IMR-90 (cell line): ENCODE data around the gene SLC66A3. TPM values are rescaled to one million over a fixed set of nuclear protein-coding genes. Genes with fewer than 3 reads are reported as not detected.
A peak's percentile ranks its signal among the peaks of the same experiment; 100 is the strongest.

ENCODE experiments used
- ATAC-seq: fragments of 200-7000 bp; cut with Tn5 transposase; 2 replicates; pipeline ENCODE4 v1.9.1; 2020; ENCODE audit warnings: low read depth, mild to moderate bottlenecking, moderate library complexity
- BruUV-seq: library from RNA; stranded (reverse); fragments of 400-500 nt; replicated peaks from 2 replicates; lab custom pipeline; 2021; lab: Mats Ljungman, UMichigan
- CTCF ChIA-PET: fragments of 300-600 bp; formaldehyde crosslinking; extraction: SDS; loops from one replicate; lab custom pipeline; 2021; ENCODE audit warnings: antibody characterized with exemption; lab: Yijun Ruan, JAX
- POLR2A ChIA-PET: fragments of 300-600 bp; sonication (Branson Sonifier 250); formaldehyde crosslinking; loops from one replicate; lab custom pipeline; 2022; ENCODE audit warnings: antibody characterized with exemption; ENCODE audit not compliant: unreplicated experiment; lab: Charles Lee
- DNase-seq: peaks from one replicate; pipeline ENCODE4 v3.0.0; 2013
- H2AFZ ChIP-seq: replicated peaks from 2 replicates; pipeline ENCODE3; 2013; ENCODE audit warnings: low read length, mild to moderate bottlenecking; ENCODE audit not compliant: poor library complexity
- H2AK5ac ChIP-seq: 2 replicates; pipeline ENCODE4 v1.6.1; 2013; ENCODE audit warnings: low read depth, low read length, inconsistent platforms
- H2AK9ac ChIP-seq: replicated peaks from 2 replicates; pipeline ENCODE3; 2013; ENCODE audit warnings: mild to moderate bottlenecking, low read depth, low read length, moderate library complexity; ENCODE audit not compliant: poor library complexity
- H2BK120ac ChIP-seq: 2 replicates; pipeline ENCODE4 v1.6.1; 2013; ENCODE audit warnings: low read depth, low read length, inconsistent platforms
- H2BK15ac ChIP-seq: 3 replicates; pipeline ENCODE4 v1.6.1; 2013; ENCODE audit warnings: low read depth, low read length, inconsistent platforms
- H2BK20ac ChIP-seq: 2 replicates; pipeline ENCODE4 v1.6.1; 2013; ENCODE audit warnings: low read depth, mild to moderate bottlenecking, inconsistent platforms, low read length, moderate library complexity
- H2BK5ac ChIP-seq: 2 replicates; pipeline ENCODE4 v1.6.1; 2013; ENCODE audit warnings: mild to moderate bottlenecking, low read depth, low read length, inconsistent platforms; ENCODE audit not compliant: poor library complexity, severe bottlenecking
- H3K14ac ChIP-seq: replicated peaks from 2 replicates; pipeline ENCODE4 v1.6.1; 2013; ENCODE audit warnings: low read depth, low read length, inconsistent platforms
- H3K18ac ChIP-seq: 2 replicates; pipeline ENCODE4 v1.6.1; 2013; ENCODE audit warnings: low read depth, low read length, control low read depth
- H3K23ac ChIP-seq: 2 replicates; pipeline ENCODE4 v1.6.1; 2013; ENCODE audit warnings: low read depth, low read length, inconsistent platforms
- H3K27ac ChIP-seq: 2 replicates; pipeline ENCODE4 v1.5.1; 2013; ENCODE audit warnings: mild to moderate bottlenecking, control low read depth, low read length; ENCODE audit not compliant: insufficient read depth
- H3K27me3 ChIP-seq: 2 replicates; pipeline ENCODE4 v1.6.1; 2013; ENCODE audit warnings: low read length; ENCODE audit not compliant: control insufficient read depth, insufficient read depth
- H3K36me3 ChIP-seq: 2 replicates; pipeline ENCODE4 v1.6.1; 2013; ENCODE audit warnings: low read length, mixed read lengths; ENCODE audit not compliant: control insufficient read depth, insufficient read depth
- H3K4ac ChIP-seq: 2 replicates; pipeline ENCODE4 v1.6.1; 2013; ENCODE audit warnings: low read depth, low read length, inconsistent platforms
- H3K4me1 ChIP-seq: 2 replicates; pipeline ENCODE4 v1.6.1; 2013; ENCODE audit warnings: low read length, mixed read lengths; ENCODE audit not compliant: control insufficient read depth, insufficient read depth
- H3K4me2 ChIP-seq: 2 replicates; pipeline ENCODE4 v1.6.1; 2013; ENCODE audit warnings: low read depth, mild to moderate bottlenecking, control low read depth, low read length, moderate library complexity
- H3K4me3 ChIP-seq: 2 replicates; pipeline ENCODE4 v1.5.1; 2013; ENCODE audit warnings: low read depth, mild to moderate bottlenecking, control low read depth, low read length, moderate library complexity; ENCODE audit not compliant: insufficient read depth
- H3K56ac ChIP-seq: 2 replicates; pipeline ENCODE4 v1.6.1; 2013; ENCODE audit warnings: low read length, inconsistent platforms; ENCODE audit not compliant: insufficient read depth; ENCODE audit errors: extremely low read depth
- H3K79me1 ChIP-seq, 2 experiments: 2 replicates each; pipeline ENCODE4 v1.6.1; 2013; ENCODE audit warnings: low read length in 2 of 2, inconsistent platforms in 1 of 2, low read depth in 1 of 2
- H3K9ac ChIP-seq: 2 replicates; pipeline ENCODE4 v1.6.1; 2013; ENCODE audit warnings: low read depth, low read length, control low read depth
- H3K9me1 ChIP-seq: 2 replicates; pipeline ENCODE4 v1.6.1; 2013; ENCODE audit warnings: low read length, inconsistent platforms; ENCODE audit not compliant: insufficient read depth
- H3K9me3 ChIP-seq: 2 replicates; pipeline ENCODE4 v1.6.1; 2013; ENCODE audit warnings: low read length; ENCODE audit not compliant: control insufficient read depth, insufficient read depth
- H4K20me1 ChIP-seq: 2 replicates; pipeline ENCODE4 v1.6.1; 2013; ENCODE audit warnings: low read length, inconsistent platforms; ENCODE audit not compliant: insufficient read depth
- H4K5ac ChIP-seq: 2 replicates; pipeline ENCODE4 v1.6.1; 2013; ENCODE audit warnings: mild to moderate bottlenecking, low read depth, low read length, control low read depth
- H4K8ac ChIP-seq, 2 experiments: 2 replicates each; pipeline ENCODE4 v1.6.1; 2013; ENCODE audit warnings: low read depth in 2 of 2, low read length in 2 of 2, control low read depth in 1 of 2, inconsistent platforms in 1 of 2
- H4K91ac ChIP-seq: 2 replicates; pipeline ENCODE4 v1.6.1; 2013; ENCODE audit warnings: low read depth, low read length, inconsistent platforms; ENCODE audit not compliant: insufficient read depth
- MAZ ChIP-seq: IDR thresholded peaks from 2 replicates; pipeline ENCODE4 v1.6.1; 2012; ENCODE audit warnings: low read depth, mild to moderate bottlenecking, low read length, improper control_type of control experiment, moderate library complexity, borderline replicate concordance
- WGBS, 2 experiments: methylation state at CpG; one replicate each; pipeline versions ENCODE4 v1.1.5 to v1.1.7; 2013; ENCODE audit warnings: missing lambda C conversion rate in 2 of 2; ENCODE audit not compliant: insufficient read length in 1 of 2; ENCODE audit errors: extremely low coverage in 2 of 2; 5-methylcytosine and 5-hydroxymethylcytosine counted together
- dilution Hi-C: fragments of 300-500 bp; cut with HindIII; formaldehyde crosslinking; loops from one replicate; pipeline ENCODE4 v1.14.3; 2018; ENCODE audit warnings: low sequenced_read_pairs; ENCODE audit not compliant: unreplicated experiment
- in situ Hi-C: fragments of 300-500 bp; cut with MboI; formaldehyde crosslinking; loops from 3 replicates; pipeline ENCODE4 v1.14.3; 2019; ENCODE audit warnings: low sequenced_read_pairs, inconsistent platforms, mixed read lengths
- intact Hi-C: fragments of 100-400 bp; cut with micrococcal nuclease; formaldehyde crosslinking; loops from 2 replicates; pipeline ENCODE4 v1.10.0; 2022
- polyA plus RNA-seq, 3 experiments: library from polyadenylated mRNA; depleted of rRNA; stranded (reverse); fragments of >200 nt; gene quantifications; 2 replicates each; pipeline ENCODE4 v1.2.3, GENCODE V29; 2012; ENCODE audit warnings: low replicate concordance in 1 of 3
- total RNA-seq: library from RNA; depleted of rRNA; stranded (reverse); fragments of >200 nt; gene quantifications from 2 replicates; pipeline ENCODE4 v1.2.3, GENCODE V29; 2012

The SLC66A3 gene
- total and polyA plus RNA-seq, 2 of the 4 experiments (the other 2 are of a cell fraction) = 18.1 to 25.2 TPM

- dilution Hi-C loops = no loop called here
- Histone ChIP-seq H4K91ac (no peak overlapping the region; the same call in 1 of the 2 replicates), H3K4me3 (no peak overlapping the region), H3K27ac (peak overlapping the region; percentile 7; the same call in 1 of the 2 replicates), H3K56ac (no peak overlapping the region), H4K8ac (peak overlapping the region in 1 of 2 experiments; percentile 57; a peak in 1 of 4 replicates), H2AK5ac (peak overlapping the region; percentile 65; the same call in 1 of the 2 replicates), H4K5ac (no peak overlapping the region), H3K27me3 (no peaks in the 10 kb centered on the region), H2BK120ac (0 out of 2 replicates have a peak overlapping the region, but pooled peaks have one; percentile 29), H3K36me3 (peaks cover 3% of the 10 kb centered on the region), H3K4me2 (no peak overlapping the region; the same call in 1 of the 2 replicates), H2BK20ac (peak overlapping the region; percentile 6; the same call in 1 of the 2 replicates), H3K9me3 (no peaks in the 10 kb centered on the region), H3K14ac (peak overlapping the region; percentile 44; the same call in 1 of the 2 replicates), H3K9ac (no peak overlapping the region), H2AK9ac (no peak overlapping the region), H2AFZ (no peak overlapping the region), H3K79me1 (peaks cover 0 to 7% of the 10 kb centered on the region in 2 experiments; a peak in 2 of 4 replicates), H3K9me1 (peaks cover 3% of the 10 kb centered on the region; the same call in 1 of the 2 replicates), H4K20me1 (peaks cover 3% of the 10 kb centered on the region; the same call in 1 of the 2 replicates), H3K18ac (no peak overlapping the region; the same call in 1 of the 2 replicates), H3K4ac (peak overlapping the region; percentile 62; the same call in 1 of the 2 replicates), H3K23ac (0 out of 2 replicates have a peak overlapping the region, but pooled peaks have one; percentile 7), H2BK5ac (peak overlapping the region; percentile 30), H2BK15ac (peak overlapping the region; percentile 17; the same call in 1 of the 3 replicates), H3K4me1 (peaks cover 8% of the 10 kb centered on the region)
- ChIA-PET POLR2A (no interaction called here), CTCF (no interaction called here)
- peak; percentile 65 for DNase-seq
- intact Hi-C loops = no loop called here
- no peak for TF ChIP-seq MAZ
- in situ Hi-C loops = no loop called here
- WGBS, 2 experiments = 83% methylated on average over 2 of the region's 6 CpGs; no CpG with 5 or more reads in 1 of the 2 experiments
- no TSS peak for BruUV-seq
- peak; percentile 76; the same call in 1 of the 2 replicates for ATAC-seq
Observed at GRCh38 chr2:11175293-11175795, 20.1 kb downstream of the SLC66A3 start.
